Pancreas (tissue), 10 donors: ENCODE measurements around the gene FAM149B1. TPM values are rescaled to one million over a fixed set of nuclear protein-coding genes. Genes with fewer than 3 reads are reported as not detected.

Experiments
- ATAC-seq, 4 donors: fragments of 200-7000 bp; cut with Tn5 transposase; one replicate each; pipeline versions ENCODE4 v1.8.0 to v1.9.1; 2020; ENCODE audit warnings: mild to moderate bottlenecking in 4 of 4, moderate library complexity in 4 of 4
- DNase-seq, 6 donors: peaks; one replicate each; pipeline ENCODE4 v3.0.0-alpha.2; 2020
- FAIRE-seq: peaks from 2 replicates; lab custom pipeline; 2012; peaks lifted over from hg19 to GRCh38; lab: Jason Lieb, UNC
- H3K27ac ChIP-seq, 4 donors: fragments of 200-600 bp; sonication (generic); 1 replicate in 3 of 4; 2 replicates in 1 of 4; pipeline versions ENCODE4 v1.5.0 to v1.8.0; 2020
- H3K27me3 ChIP-seq, 4 donors: fragments of 200-600 bp; one replicate each; pipeline ENCODE4 v1.8.0; 2021
- H3K36me3 ChIP-seq, 3 donors: fragments of 200-600 bp; sonication (generic) in 1 of 3; one replicate each; pipeline versions ENCODE4 v1.5.0 to v1.8.0; 2020 to 2021
- H3K4me1 ChIP-seq, 3 donors: fragments of 200-600 bp; one replicate each; pipeline ENCODE4 v1.8.0; 2021
- H3K4me3 ChIP-seq, 4 donors: fragments of 200-600 bp; sonication (generic) in 2 of 4; one replicate each; pipeline versions ENCODE4 v1.5.0 to v1.8.0; 2020 to 2021
- H3K9me3 ChIP-seq, 4 donors: fragments of 200-600 bp; one replicate each; pipeline ENCODE4 v1.8.0; 2021
- CTCF ChIP-seq, 4 donors: fragments of 200-600 bp; sonication (generic) in 3 of 4; IDR thresholded peaks; one replicate each; pipeline versions ENCODE4 v1.5.0 to v1.8.0; 2021; ENCODE audit warnings: antibody characterized with exemption in 4 of 4
- WGBS, 2 donors: extraction: QIAGEN DNeasy Blood & Tissue Kit; methylation state at CpG; one replicate each; pipeline ENCODE4 v1.1.7; 2013; 5-methylcytosine and 5-hydroxymethylcytosine counted together
- intact Hi-C, 3 donors: fragments of 100-400 bp; cut with DNase I; formaldehyde crosslinking; loops; one replicate each; pipeline versions ENCODE4 v1.11.1 to v1.14.2; 2022
- polyA plus RNA-seq, 2 donors: library from polyadenylated mRNA; stranded (reverse); fragments of 200-250 nt; gene quantifications; one replicate each; pipeline ENCODE4 v1.2.3, GENCODE V29; 2013
- total RNA-seq, 6 donors: library from RNA; stranded (reverse); fragmentation: NEBNext Ultra II Directional in 4 of 6; extraction: Animal tissue kit (Norgen Biotek cat#: 25700) in 4 of 6; gene quantifications; one replicate each; pipeline versions ENCODE4 v1.2.1 to v1.2.4, GENCODE V29; 2021 to 2023
- donor health status: healthy with polysubstance abuse.
- donor health status: DM: no; HTN: no; CAD: no; lungs with moderate emphysema.
- donor health status: DM: no; HTN: no; CAD: no.
- donor health status: control.
- donor health status: control.
- donor health status: Bipolar disorder and iron deficiency.
- donor health status: DM: yes; HTN: yes; CAD: no.
- donor health status: DM: no; HTN: no; CAD: no.
- donor health status: DM: no; HTN: no; CAD: no.
- donor health status: DM: yes; HTN: yes; CAD: no.

FAM149B1 gene
- total and polyA plus RNA-seq, 8 donors: 6.6 to 15.8 (median 8.7) TPM

GRCh38 chr10:73172867-73173266 is 4.9 kb downstream of the FAM149B1 start:
- H3K4me1 ChIP-seq: peaks cover 0 to 11% (median 5%) of the 10 kb centered on the region in 3 donors
- no peaks in the 10 kb centered on the region for H3K27me3 ChIP-seq
- TF ChIP-seq CTCF (IDR thresholded peaks at IDR 0.05): no peak
- no peak overlapping the region for H3K4me3 ChIP-seq
- peaks cover 0 to 4% (median 0%) of the 10 kb centered on the region in 3 donors for H3K36me3 ChIP-seq
- intact Hi-C loops: no loop called here
- no peaks in the 10 kb centered on the region for H3K9me3 ChIP-seq
- no peak for DNase-seq
- ATAC-seq: no peak
- no peak for FAIRE-seq
- no peak overlapping the region for H3K27ac ChIP-seq

GRCh38 chr10:73174148-73174925 is 6.4 kb downstream of the FAM149B1 start:
- 90 to 97% methylated on average over 1 of the region's 1 CpG for WGBS, 2 donors
- ATAC-seq: no peak
- intact Hi-C loops: no loop called here
- Histone ChIP-seq H3K4me1 (peaks cover 0 to 4% (median 0%) of the 10 kb centered on the region in 3 donors), H3K36me3 (peaks cover 0 to 8% (median 0%) of the 10 kb centered on the region in 3 donors), H3K27me3 (no peaks in the 10 kb centered on the region), H3K27ac (no peak overlapping the region), H3K4me3 (no peak overlapping the region), H3K9me3 (no peaks in the 10 kb centered on the region)
- FAIRE-seq: no peak
- no peak for DNase-seq
- no peak for TF ChIP-seq CTCF (IDR thresholded peaks at IDR 0.05)

- Histone ChIP-seq H3K27ac (no peak overlapping the region), H3K27me3 (no peaks in the 10 kb centered on the region), H3K4me1 (peaks cover 0 to 3% (median 0%) of the 10 kb centered on the region in 3 donors), H3K4me3 (no peak overlapping the region), H3K9me3 (no peaks in the 10 kb centered on the region), H3K36me3 (peaks cover 0 to 5% (median 0%) of the 10 kb centered on the region in 3 donors)
- FAIRE-seq: no peak
- no peak for ATAC-seq
- no peak for DNase-seq
- intact Hi-C loops: no loop called here
- 76 to 88% methylated on average over 2 of the region's 2 CpGs for WGBS, 2 donors
- no peak for TF ChIP-seq CTCF (IDR thresholded peaks at IDR 0.05)
Observed at GRCh38 chr10:73182568-73182967, 14.6 kb downstream of the FAM149B1 start.

GRCh38 chr10:73183667-73184281 is 15.9 kb downstream of the FAM149B1 start:
- no peaks in the 10 kb centered on the region for H3K27me3 ChIP-seq
- no peak for DNase-seq
- TF ChIP-seq CTCF (IDR thresholded peaks at IDR 0.05): no peak
- no peak for ATAC-seq
- no peak overlapping the region for H3K4me3 ChIP-seq
- no peaks in the 10 kb centered on the region for H3K9me3 ChIP-seq
- no peak for FAIRE-seq
- peaks cover 0 to 5% (median 0%) of the 10 kb centered on the region in 3 donors for H3K36me3 ChIP-seq
- H3K4me1 ChIP-seq: peaks cover 0 to 3% (median 0%) of the 10 kb centered on the region in 3 donors
- 75 to 81% methylated on average over 3 of the region's 3 CpGs for WGBS, 2 donors
- intact Hi-C loops: no loop called here
- no peak overlapping the region for H3K27ac ChIP-seq

GRCh38 chr10:73186266-73186665 is 18.3 kb downstream of the FAM149B1 start:
- Histone ChIP-seq H3K27ac (no peak overlapping the region), H3K27me3 (no peaks in the 10 kb centered on the region), H3K4me3 (no peak overlapping the region), H3K9me3 (no peaks in the 10 kb centered on the region), H3K36me3 (no peaks in the 10 kb centered on the region), H3K4me1 (no peaks in the 10 kb centered on the region)
- intact Hi-C loops: no loop called here
- no peak for TF ChIP-seq CTCF (IDR thresholded peaks at IDR 0.05)
- WGBS, 2 donors: 79 to 97% methylated on average over 1 of the region's 1 CpG
- ATAC-seq: no peak
- no peak for DNase-seq
- peak; percentile 17 for FAIRE-seq
